ENCODE measurements around the gene DHRS11.

Gene DHRS11

GRCh38 chr17:36591434-36592315 lies at the start of gene DHRS11:
Gene DHRS11 (plus strand): TSS chr17:36591879. CDS start chr17:36592010, 131 bp downstream.
- peak; percentile 83 for DNase-seq

GRCh38 chr17:36542755-36543154 lies 48.9 kb upstream of the DHRS11 start:
- no peak for DNase-seq

GRCh38 chr17:36544044-36544306 lies 47.7 kb upstream of the DHRS11 start:
- peak; percentile 53 for DNase-seq

GRCh38 chr17:36544307-36545076 lies 47.2 kb upstream of the DHRS11 start, which contains the start of gene GGNBP2:
Gene GGNBP2 (plus strand): TSS chr17:36544919. CDS start chr17:36545725, 806 bp downstream.
- peak; percentile 96 for DNase-seq

GRCh38 chr17:36545077-36545464 lies 46.6 kb upstream of the DHRS11 start:
- no peak for DNase-seq

GRCh38 chr17:36545465-36546417 lies 45.9 kb upstream of the DHRS11 start:
- DNase-seq = peak; percentile 98

GRCh38 chr17:36546418-36547093 lies 45.1 kb upstream of the DHRS11 start:
- no peak for DNase-seq

- DNase-seq = no peak
Observed at GRCh38 chr17:36547776-36548175, 43.9 kb upstream of the DHRS11 start.

- no peak for DNase-seq
Observed at GRCh38 chr17:36550491-36551417, 40.9 kb upstream of the DHRS11 start.

GRCh38 chr17:36553459-36553858 lies 38.2 kb upstream of the DHRS11 start:
- DNase-seq = no peak

GRCh38 chr17:36566081-36566480 lies 25.6 kb upstream of the DHRS11 start:
- DNase-seq = no peak

GRCh38 chr17:36575028-36575427 lies 16.7 kb upstream of the DHRS11 start:
- DNase-seq = no peak

- no peak for DNase-seq
Observed at GRCh38 chr17:36576793-36577192, 14.9 kb upstream of the DHRS11 start.

GRCh38 chr17:36578671-36579070 lies 13.0 kb upstream of the DHRS11 start:
- DNase-seq = no peak

GRCh38 chr17:36583787-36584186 lies 7.9 kb upstream of the DHRS11 start:
- no peak for DNase-seq

GRCh38 chr17:36586138-36586537 lies 5.5 kb upstream of the DHRS11 start:
- DNase-seq = no peak

- DNase-seq = no peak
Observed at GRCh38 chr17:36590082-36590481, 1.6 kb upstream of the DHRS11 start.

GRCh38 chr17:36592316-36592715 lies 637 bp downstream of the DHRS11 start:
- no peak for DNase-seq

- DNase-seq = no peak
Observed at GRCh38 chr17:36592716-36593321, 1.1 kb downstream of the DHRS11 start.

GRCh38 chr17:36593656-36594316 lies 2.1 kb downstream of the DHRS11 start:
- no peak for DNase-seq
